Adipocyte (in vitro differentiated cells): ENCODE measurements around the gene ZC3H11A.
"Not testable (repeated sequence)": the region's sequence is repeated elsewhere in the genome, so short reads cannot be mapped to it uniquely, and the experiment has no call there.

Source experiments
- DNase-seq: peaks from one replicate; pipeline ENCODE4 v3.0.0-alpha.2; 2015; ENCODE audit warnings: low read depth
- H3K27me3 ChIP-seq: replicated peaks from 2 replicates; pipeline ENCODE4 v1.7.0; 2013; ENCODE audit warnings: mild to moderate bottlenecking, low read length, moderate library complexity; ENCODE audit not compliant: control insufficient read depth, insufficient read depth
- H3K36me3 ChIP-seq: 2 replicates; pipeline ENCODE4 v1.7.0; 2013; ENCODE audit warnings: low read length, mild to moderate bottlenecking, moderate library complexity; ENCODE audit not compliant: control insufficient read depth, insufficient read depth, severe bottlenecking
- H3K4me1 ChIP-seq: 2 replicates; pipeline ENCODE4 v1.7.0; 2013; ENCODE audit warnings: mild to moderate bottlenecking, low read length, moderate library complexity; ENCODE audit not compliant: control insufficient read depth, insufficient read depth
- H3K4me3 ChIP-seq: 2 replicates; pipeline ENCODE4 v1.7.0; 2013; ENCODE audit warnings: mild to moderate bottlenecking, low read length, moderate library complexity
- H3K9ac ChIP-seq: 2 replicates; pipeline ENCODE4 v1.7.0; 2013; ENCODE audit warnings: mild to moderate bottlenecking, low read length, moderate library complexity
- H3K9me3 ChIP-seq: 2 replicates; pipeline ENCODE4 v1.7.0; 2013; ENCODE audit warnings: mild to moderate bottlenecking, low read length, moderate library complexity; ENCODE audit not compliant: control insufficient read depth

Gene ZC3H11A

GRCh38 chr1:203795441-203796235 is at the start of gene ZC3H11A, which contains the start of gene ZBED6:
TSS of gene ZC3H11A (plus strand) at chr1:203795623. CDS start at chr1:203817071, 21,448 bp downstream.
TSS of gene ZBED6 (plus strand) at chr1:203795623. CDS start at chr1:203797523, 1,900 bp downstream.
- H3K36me3 ChIP-seq, result peaks cover 12% of the 10 kb centered on the region
- H3K4me3 ChIP-seq, result peak within 1 kb of the TSS; percentile 85
- H3K9me3 ChIP-seq, result peaks cover 4% of the 10 kb centered on the region
- no peaks in the 10 kb centered on the region for H3K27me3 ChIP-seq
- H3K9ac ChIP-seq, result peak within 1 kb of the TSS; percentile 98
- peak; percentile 100 for DNase-seq
- H3K4me1 ChIP-seq, result peaks cover 44% of the 10 kb centered on the region

GRCh38 chr1:203746281-203746680 is 49.1 kb upstream of the ZC3H11A start:
- Histone ChIP-seq H3K27me3 (no peaks in the 10 kb centered on the region), H3K4me1 (peaks cover 26% of the 10 kb centered on the region), H3K9ac (no peak overlapping the region), H3K4me3 (no peak overlapping the region), H3K9me3 (no peaks in the 10 kb centered on the region), H3K36me3 (peaks cover 7% of the 10 kb centered on the region)
- DNase-seq, result no peak

- DNase-seq, result peak; percentile 45
- H3K9me3 ChIP-seq, result no peaks in the 10 kb centered on the region
- H3K36me3 ChIP-seq, result no peaks in the 10 kb centered on the region
- no peaks in the 10 kb centered on the region for H3K27me3 ChIP-seq
- H3K4me3 ChIP-seq, result no peak overlapping the region
- no peak overlapping the region for H3K9ac ChIP-seq
- no peaks in the 10 kb centered on the region for H3K4me1 ChIP-seq
These were observed 44.4 kb upstream of the ZC3H11A start for GRCh38 chr1:203751051-203751450.

- H3K4me3 ChIP-seq, H3K36me3 ChIP-seq, H3K9ac ChIP-seq, H3K4me1 ChIP-seq, H3K27me3 ChIP-seq, H3K9me3 ChIP-seq, DNase-seq: not testable (repeated sequence)
These were observed 43.6 kb upstream of the ZC3H11A start for GRCh38 chr1:203751618-203752361.

GRCh38 chr1:203754455-203754864 is 41.0 kb upstream of the ZC3H11A start:
- H3K9ac ChIP-seq, result no peak overlapping the region
- H3K27me3 ChIP-seq, result no peaks in the 10 kb centered on the region
- no peaks in the 10 kb centered on the region for H3K9me3 ChIP-seq
- H3K4me3 ChIP-seq, result no peak overlapping the region
- no peak for DNase-seq
- no peaks in the 10 kb centered on the region for H3K36me3 ChIP-seq
- H3K4me1 ChIP-seq, result no peaks in the 10 kb centered on the region

GRCh38 chr1:203756036-203756435 is 39.4 kb upstream of the ZC3H11A start:
- no peaks in the 10 kb centered on the region for H3K9me3 ChIP-seq
- H3K4me1 ChIP-seq, result no peaks in the 10 kb centered on the region
- H3K27me3 ChIP-seq, result no peaks in the 10 kb centered on the region
- no peak overlapping the region for H3K4me3 ChIP-seq
- H3K9ac ChIP-seq, result no peak overlapping the region
- DNase-seq, result no peak
- no peaks in the 10 kb centered on the region for H3K36me3 ChIP-seq

- not testable (repeated sequence) for H3K4me1 ChIP-seq, DNase-seq, H3K4me3 ChIP-seq, H3K9me3 ChIP-seq, H3K27me3 ChIP-seq, H3K9ac ChIP-seq, H3K36me3 ChIP-seq
These were observed 36.7 kb upstream of the ZC3H11A start for GRCh38 chr1:203758749-203759148.

GRCh38 chr1:203760506-203760905 is 34.9 kb upstream of the ZC3H11A start:
- Histone ChIP-seq H3K9ac (no peak overlapping the region), H3K36me3 (no peaks in the 10 kb centered on the region), H3K9me3 (no peaks in the 10 kb centered on the region), H3K4me1 (no peaks in the 10 kb centered on the region), H3K4me3 (no peak overlapping the region), H3K27me3 (no peaks in the 10 kb centered on the region)
- no peak for DNase-seq

- not testable (repeated sequence) for H3K4me1 ChIP-seq, DNase-seq, H3K9me3 ChIP-seq, H3K27me3 ChIP-seq, H3K36me3 ChIP-seq, H3K9ac ChIP-seq, H3K4me3 ChIP-seq
These were observed 33.5 kb upstream of the ZC3H11A start for GRCh38 chr1:203761958-203762357.

- no peaks in the 10 kb centered on the region for H3K27me3 ChIP-seq
- H3K4me1 ChIP-seq, result peaks cover 3% of the 10 kb centered on the region
- H3K9ac ChIP-seq, result no peak overlapping the region
- no peaks in the 10 kb centered on the region for H3K9me3 ChIP-seq
- no peaks in the 10 kb centered on the region for H3K36me3 ChIP-seq
- DNase-seq, result no peak
- no peak overlapping the region for H3K4me3 ChIP-seq
These were observed 31.9 kb upstream of the ZC3H11A start for GRCh38 chr1:203763505-203763904.

- H3K4me1 ChIP-seq, result peaks cover 3% of the 10 kb centered on the region
- no peak overlapping the region for H3K4me3 ChIP-seq
- H3K9ac ChIP-seq, result no peak overlapping the region
- H3K36me3 ChIP-seq, result no peaks in the 10 kb centered on the region
- H3K27me3 ChIP-seq, result no peaks in the 10 kb centered on the region
- no peaks in the 10 kb centered on the region for H3K9me3 ChIP-seq
- DNase-seq, result no peak
These were observed 31.1 kb upstream of the ZC3H11A start for GRCh38 chr1:203764105-203765028.
